GM19035 (cell line): ENCODE results near the gene KCNG2.

Experiments
- ATAC-seq: cut with Tn5 transposase; IDR thresholded peaks from one replicate; pipeline ENCODE4 v1.9.1; 2021; ENCODE audit not compliant: unreplicated experiment

KCNG2 gene

GRCh38 chr18:79818036-79818435 lies 20.3 kb downstream of the KCNG2 start:
- no peak for ATAC-seq

- ATAC-seq = no peak
Observed at GRCh38 chr18:79818631-79819030, 20.9 kb downstream of the KCNG2 start.

GRCh38 chr18:79819064-79819967 lies 21.6 kb downstream of the KCNG2 start:
- ATAC-seq = no peak

DNA sequence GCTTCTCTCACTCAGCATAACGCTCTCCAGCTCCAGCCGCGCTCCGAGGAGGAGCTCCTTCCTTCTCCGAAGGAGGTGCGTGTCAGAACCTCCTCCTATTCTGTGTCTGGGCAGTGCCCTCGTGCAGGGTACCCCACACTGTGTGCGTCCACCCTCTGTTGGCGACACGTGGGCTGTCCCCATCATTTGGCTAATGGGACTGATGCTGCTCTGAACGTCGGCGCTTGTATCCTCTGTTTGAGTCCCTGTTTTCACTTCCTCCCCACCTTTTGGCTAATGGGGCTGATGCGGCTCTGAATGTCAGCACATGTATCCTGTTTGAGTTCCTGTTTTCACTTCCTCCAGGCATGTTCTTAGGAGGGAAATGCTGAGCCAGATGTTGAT lies 22.2 kb downstream of the KCNG2 start:
- no peak for ATAC-seq

GRCh38 chr18:79823120-79823519 lies 25.4 kb downstream of the KCNG2 start:
- no peak for ATAC-seq

GRCh38 chr18:79825913-79826312 lies 28.2 kb downstream of the KCNG2 start:
- no peak for ATAC-seq

GRCh38 chr18:79826966-79827365 lies 29.2 kb downstream of the KCNG2 start:
- ATAC-seq = no peak

DNA sequence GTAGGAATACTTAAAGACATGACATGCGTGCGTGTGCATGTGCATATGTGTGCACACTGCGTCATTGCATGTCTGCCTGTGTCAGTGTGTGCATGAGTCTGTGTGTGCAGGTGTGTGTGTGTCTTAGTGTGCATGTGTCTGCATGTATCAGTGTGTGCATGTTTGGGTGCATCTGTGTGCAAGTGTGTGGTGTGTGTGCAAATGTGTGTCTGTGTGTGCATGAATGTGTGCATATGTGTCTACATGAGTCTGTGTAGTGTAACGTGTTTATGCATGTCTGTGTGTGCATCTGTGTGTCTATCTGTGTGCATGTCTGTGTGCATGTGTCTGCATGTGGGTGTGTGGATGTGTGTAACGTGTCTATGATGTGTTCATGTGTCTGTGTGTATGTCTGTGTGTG lies 30.5 kb downstream of the KCNG2 start:
- no peak for ATAC-seq

DNA sequence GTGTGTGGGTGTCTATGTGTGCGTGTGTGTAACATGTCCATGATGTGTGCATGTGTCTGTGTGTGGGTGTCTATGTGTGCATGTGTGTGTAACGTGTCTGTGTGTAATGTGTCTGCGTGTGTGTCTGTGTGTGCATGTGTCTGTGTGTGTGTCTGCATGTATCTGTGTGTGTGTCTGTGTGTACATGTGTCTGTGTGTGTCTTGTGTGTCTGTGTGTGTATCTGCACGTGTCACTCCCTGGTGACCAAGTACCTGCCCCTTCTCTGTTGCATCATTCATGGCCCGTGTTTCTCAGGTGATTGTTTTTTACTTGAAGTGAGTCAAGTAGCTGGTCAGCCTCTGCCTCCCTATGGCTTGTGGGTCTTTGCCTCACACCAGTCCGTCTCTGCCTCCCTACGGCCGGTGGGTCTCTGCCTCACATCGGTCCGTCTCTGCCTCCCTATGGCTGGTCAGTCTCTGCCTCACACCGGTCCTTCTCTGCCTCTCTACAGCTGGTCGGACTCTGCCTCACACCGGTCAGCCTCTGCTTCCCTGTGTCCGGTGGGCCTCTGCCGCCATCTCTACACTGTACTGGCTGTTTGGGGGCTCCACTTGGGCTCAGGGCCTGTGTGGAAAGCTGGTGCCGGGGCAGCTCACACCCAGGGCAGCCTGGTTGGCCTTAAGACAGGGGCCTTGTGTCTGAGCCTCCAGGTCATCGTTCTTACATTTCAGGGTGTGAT lies 31.6 kb downstream of the KCNG2 start:
- ATAC-seq = no peak

DNA sequence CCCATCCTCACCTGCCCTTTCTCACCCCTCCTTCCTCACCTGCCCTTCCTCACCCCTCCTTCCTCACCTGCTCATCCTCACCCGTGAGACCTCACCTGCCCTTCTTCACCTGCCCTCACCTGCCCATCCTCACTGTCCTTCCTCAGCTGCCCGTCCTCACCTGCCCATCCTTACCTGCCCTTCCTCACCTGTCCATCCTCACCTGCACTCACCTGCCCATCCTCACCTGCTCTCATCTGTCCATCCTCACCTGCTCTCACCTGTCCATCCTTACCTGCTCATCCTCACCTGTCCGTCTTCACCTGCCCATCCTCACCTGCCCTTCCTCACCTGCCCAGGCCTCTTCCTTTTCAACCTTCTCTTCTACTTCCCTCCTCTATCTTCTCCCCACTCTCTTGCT lies 34.4 kb downstream of the KCNG2 start:
- ATAC-seq = no peak

DNA sequence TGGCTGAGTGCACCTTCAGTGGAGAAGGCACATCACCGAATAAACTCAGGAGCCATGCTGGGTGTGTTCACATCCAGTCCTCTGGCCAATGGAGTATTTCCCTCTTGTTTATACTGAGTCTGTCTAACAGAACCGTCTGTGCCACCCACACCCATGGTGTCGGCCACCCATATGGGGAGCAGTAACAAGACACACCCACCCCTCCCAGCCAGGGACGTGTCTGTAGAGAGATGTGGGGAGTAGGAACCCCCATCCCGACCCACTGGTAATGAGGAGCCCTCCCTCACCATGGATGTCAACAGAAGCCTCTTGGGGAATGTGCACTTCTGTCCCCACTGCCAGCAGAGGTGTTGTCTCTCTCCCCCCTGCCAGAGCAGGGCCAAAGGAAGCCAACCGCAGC lies 37.1 kb downstream of the KCNG2 start:
- ATAC-seq = no peak

DNA sequence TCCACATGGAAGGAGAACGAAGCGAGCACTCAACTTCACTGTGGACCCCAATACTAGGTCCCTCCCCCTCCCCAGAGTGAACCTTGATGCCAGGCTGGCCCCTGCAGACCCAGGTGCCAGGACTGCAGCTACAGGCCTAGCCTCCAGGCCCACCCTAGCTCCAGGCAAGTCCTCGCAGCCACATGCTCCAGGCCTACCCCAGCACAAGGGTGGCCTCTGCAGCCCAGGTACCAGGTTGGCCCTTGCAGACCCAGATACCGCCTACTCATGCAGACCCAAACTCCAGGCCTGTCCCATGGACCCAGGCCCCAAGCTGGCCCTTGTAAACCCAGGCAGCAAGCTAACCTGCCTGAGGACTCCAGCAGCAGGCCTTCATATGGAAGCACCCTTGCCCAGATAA lies 44.2 kb downstream of the KCNG2 start:
- ATAC-seq = no peak

GRCh38 chr18:79844999-79845563 lies 47.3 kb downstream of the KCNG2 start:
- no peak for ATAC-seq

GRCh38 chr18:79846936-79847557 lies 49.3 kb downstream of the KCNG2 start:
- ATAC-seq = no peak

DNA sequence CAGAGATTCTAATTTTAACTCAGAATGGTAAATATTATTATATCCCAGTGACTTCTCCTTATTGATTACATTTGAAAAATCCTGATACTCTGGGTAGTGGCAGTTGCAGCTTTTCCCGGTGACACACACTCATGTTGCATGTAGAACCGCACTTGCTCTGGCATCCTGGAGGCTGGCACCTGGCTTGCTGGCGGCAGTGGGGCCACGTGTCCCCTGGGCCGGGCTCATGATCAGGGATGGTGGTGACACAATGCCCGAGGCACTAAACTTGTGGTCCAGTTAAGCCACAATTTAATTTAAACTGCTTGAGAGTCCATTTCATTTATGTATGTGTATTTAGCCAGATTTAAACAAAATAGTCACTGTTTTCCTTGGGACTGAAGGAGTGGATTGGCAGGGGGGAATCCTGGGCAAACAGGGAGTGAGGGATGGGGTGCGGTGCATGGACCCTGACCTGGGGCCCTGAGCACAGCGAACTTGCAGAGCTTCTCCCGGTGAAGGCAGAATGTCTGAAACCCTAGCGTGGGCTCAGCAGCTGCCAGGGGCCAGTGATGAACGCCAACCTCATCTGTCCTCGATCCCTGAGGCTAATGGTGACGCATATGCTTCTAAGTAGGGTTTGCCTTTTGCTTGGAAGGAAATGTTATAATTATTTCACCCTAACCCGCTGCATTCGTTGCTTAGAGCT lies 50.0 kb downstream of the KCNG2 start:
- no peak for ATAC-seq

GRCh38 chr18:79848294-79848578 lies 50.5 kb downstream of the KCNG2 start:
- ATAC-seq = no peak

- ATAC-seq = no peak
Observed at GRCh38 chr18:79848579-79849327, 51.0 kb downstream of the KCNG2 start.

- no peak for ATAC-seq
Observed at GRCh38 chr18:79849328-79850207, 51.8 kb downstream of the KCNG2 start.

GRCh38 chr18:79850731-79851130 lies 53.0 kb downstream of the KCNG2 start:
- no peak for ATAC-seq

GRCh38 chr18:79851489-79851888 lies 53.8 kb downstream of the KCNG2 start:
- ATAC-seq = no peak
